GM18508 (cell line): Measurements from ENCODE around the gene FHIT.

ENCODE experiments used
- ATAC-seq: cut with Tn5 transposase; IDR thresholded peaks from one replicate; pipeline ENCODE4 v1.9.1; 2021; ENCODE audit warnings: moderate number of reproducible peaks; ENCODE audit not compliant: insufficient read depth, unreplicated experiment

The FHIT gene

GRCh38 chr3:61177450-61177849 is 73.8 kb downstream of the FHIT start:
- ATAC-seq = no peak

DNA sequence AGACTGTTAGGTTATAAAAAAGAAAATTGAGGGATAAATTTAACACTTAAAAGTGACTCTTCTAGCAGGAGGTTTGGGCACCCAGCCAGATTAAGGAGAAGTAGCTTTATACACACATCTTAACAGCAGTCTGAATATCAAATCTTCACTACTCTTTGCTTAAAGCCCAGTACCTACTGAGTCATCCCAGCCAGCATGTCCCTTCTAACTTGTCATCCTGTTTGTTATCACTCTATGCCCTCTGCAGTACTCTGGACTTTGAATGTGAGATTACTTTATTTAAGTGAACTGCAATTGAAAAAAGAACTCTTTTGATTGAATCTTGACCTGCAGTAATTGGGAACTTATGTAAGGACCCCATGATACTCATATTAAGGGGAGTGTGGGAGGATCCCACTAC is 77.6 kb downstream of the FHIT start:
- ATAC-seq = no peak

DNA sequence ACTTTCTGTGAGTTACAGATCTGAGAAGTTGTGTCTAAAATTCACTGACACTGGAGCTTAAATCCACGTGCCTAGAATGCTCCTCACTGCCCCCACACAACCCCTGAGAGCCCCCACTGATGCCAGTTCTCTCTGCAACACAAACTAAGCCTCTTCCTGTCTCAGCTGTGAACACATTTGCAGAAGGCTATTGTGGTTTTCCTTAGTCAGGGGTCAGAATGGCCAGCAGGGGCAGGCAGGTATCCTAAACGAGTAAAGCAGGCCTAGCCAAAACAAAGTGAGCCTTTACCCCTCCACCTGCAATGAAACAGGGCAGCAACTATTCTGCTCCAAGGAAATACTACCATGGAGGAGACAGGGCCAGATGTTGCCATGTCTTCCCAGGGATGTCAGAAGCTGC is 78.6 kb downstream of the FHIT start:
- ATAC-seq = no peak

- ATAC-seq = no peak
Observed at GRCh38 chr3:61172203-61172602, 79.0 kb downstream of the FHIT start.

- ATAC-seq = no peak
Observed at GRCh38 chr3:61169621-61170251, 81.5 kb downstream of the FHIT start.

DNA sequence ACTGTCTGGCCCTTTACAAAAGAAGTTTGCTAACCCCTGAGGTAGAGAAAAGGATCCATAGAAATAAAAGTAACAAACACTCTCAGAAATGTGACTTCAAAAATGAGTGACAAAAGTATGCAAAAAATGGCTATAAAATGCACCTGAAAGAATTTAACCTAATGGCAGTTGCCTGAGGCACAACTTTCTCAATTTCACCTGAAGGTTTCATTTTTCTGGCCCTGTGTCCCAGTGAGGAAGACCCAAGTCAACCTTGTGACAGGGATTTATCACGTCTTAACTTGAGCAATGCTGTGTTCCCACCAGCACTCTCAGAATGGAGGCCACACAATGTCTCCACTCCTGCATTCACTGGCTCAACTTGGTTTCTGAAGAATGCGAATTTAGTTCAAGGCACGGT is 83.0 kb downstream of the FHIT start:
- ATAC-seq = no peak

- ATAC-seq = no peak
Observed at GRCh38 chr3:61162965-61163364, 88.3 kb downstream of the FHIT start.

- ATAC-seq = no peak
Observed at GRCh38 chr3:61158667-61159066, 92.6 kb downstream of the FHIT start.

DNA sequence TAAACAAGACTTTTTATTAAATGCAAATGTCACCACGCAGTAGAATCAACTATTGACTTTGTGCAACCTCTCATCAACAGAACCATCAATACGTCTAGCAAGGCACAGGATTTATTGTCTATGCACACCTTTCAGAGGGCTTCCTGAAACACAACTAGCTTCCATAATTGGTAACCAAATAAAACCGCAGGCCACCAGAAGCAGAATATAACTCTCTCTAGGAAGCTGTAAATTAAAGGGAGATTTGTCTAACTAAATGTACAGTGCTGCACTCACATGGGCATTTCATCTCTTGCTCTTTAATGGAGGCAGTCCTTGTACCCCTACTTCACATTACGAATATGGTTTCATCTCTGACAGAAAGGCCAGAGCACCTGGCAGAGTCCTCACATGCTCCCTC is 93.0 kb downstream of the FHIT start:
- ATAC-seq = no peak

DNA sequence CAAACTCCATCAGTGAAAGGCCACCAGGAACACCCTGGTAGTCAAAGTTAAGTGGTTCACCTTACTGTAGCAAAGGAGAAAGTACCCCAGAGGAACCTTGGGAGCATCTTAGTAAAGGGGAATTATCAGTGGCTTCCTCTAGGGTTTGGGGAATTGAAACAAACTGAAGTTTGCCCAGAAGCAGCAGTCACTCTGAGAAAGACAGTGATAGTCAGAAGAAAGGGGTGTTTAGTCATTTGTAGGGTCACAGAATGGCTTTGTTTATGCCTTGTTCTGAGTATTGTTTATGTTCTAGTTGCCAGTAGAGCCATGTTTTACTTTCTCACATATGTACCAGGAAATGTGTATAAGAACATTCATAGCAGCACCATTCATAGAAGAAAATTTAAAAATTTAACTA is 93.8 kb downstream of the FHIT start:
- no peak for ATAC-seq

DNA sequence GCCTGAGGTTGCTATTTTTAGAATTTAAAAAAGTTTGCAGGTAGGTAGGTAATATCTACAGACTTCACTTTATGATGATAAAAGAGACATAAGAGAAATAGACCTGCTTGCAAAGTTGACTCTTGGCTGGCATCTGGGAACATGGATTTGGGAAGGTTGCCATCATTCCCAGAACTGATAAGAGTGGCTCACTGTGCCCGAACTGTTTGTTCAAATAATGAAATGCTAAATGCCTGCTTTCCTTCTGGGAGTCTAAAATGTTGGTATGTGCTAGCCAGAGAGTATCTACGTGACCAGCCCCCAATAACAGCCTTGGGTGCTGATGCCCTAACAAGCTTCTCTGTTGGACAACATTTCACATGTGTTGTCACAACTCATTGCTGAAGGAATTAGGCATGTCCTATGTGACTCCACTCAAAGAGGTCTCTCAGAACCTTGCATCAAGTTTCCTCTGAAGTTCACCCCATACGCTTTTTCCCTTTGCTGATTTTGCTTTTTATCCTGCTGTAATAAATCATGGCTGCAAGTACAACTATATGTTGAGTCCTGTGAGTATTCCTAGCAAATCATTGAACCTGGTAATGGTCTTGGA is 95.5 kb downstream of the FHIT start:
- ATAC-seq = no peak

DNA sequence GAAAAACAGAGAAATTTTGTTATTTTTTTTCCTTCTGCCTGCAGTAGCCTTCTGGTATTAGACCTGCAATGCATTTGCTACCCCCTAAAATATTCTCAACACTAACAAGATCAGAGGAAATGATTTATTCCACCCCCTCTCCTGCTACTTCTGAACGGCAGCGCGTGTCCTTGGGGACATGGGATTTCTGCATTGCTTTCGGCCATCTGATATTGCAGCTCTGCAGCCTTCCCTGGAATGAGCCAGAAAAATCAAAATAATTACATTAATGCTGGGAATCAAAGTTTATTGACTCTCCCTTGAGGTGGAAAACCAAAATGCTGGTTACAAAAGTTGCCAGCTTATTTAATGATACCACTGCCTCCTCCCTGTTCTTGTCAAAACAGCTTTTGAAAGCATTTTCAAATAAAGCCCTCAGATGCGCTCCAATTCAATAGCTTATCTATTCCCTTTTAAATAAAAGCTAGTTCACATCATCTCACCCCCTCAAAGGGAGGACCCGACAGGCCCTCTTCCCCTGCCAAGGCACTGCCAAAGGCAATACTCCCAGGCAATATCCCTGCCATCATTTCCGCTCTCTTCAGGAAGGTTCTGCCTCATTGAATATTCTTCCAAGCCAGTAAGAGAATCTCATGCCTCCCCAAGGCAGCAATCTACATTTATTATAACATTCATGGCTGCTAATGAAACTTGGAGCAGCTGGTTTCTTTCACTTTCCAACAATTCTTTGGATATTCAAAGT is 96.6 kb downstream of the FHIT start:
- no peak for ATAC-seq

GRCh38 chr3:61152071-61152470 is 99.2 kb downstream of the FHIT start:
- no peak for ATAC-seq

DNA sequence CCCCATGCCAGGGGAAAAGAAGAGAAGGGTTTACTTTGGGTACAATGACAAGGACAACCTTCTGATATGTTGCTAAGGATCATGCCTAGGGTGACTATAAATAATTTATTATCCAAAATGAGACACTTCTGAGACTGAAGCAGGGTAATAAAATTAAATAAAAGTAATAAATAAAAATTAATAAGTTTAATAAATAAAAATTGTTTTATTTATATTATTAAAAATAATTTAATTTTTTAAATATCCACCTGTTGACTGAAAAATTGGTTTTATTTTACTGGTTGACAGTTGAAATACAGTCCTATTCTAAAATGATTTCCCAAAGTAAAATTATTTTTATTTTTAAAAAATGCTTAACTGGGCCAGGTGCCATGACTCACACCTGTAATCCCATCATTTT is 102.0 kb downstream of the FHIT start:
- no peak for ATAC-seq

GRCh38 chr3:61146010-61146890 is 105.0 kb downstream of the FHIT start:
- ATAC-seq = no peak

GRCh38 chr3:61141697-61142096 is 109.6 kb downstream of the FHIT start:
- ATAC-seq = no peak

DNA sequence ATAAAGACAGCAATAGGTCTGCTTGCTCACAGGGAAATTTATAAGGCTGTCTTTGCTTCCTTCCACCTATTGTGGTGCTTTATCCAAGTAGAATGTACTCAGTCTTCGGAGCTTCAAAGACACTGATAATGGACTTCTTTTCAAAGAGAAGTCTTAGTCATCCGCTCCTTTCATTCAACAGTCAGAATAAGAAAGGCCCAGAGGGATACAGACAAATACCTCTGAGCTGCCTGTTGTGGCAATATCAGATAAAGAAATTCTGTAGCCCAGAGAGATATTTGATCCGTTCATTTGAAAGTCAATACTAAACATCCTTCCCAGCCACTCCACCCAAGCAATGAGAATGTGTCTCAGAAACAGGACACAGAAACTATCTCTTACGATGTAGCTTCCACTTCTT is 110.0 kb downstream of the FHIT start:
- no peak for ATAC-seq

GRCh38 chr3:61139686-61140085 is 111.6 kb downstream of the FHIT start:
- no peak for ATAC-seq

- no peak for ATAC-seq
Observed at GRCh38 chr3:61138401-61138800, 112.9 kb downstream of the FHIT start.

GRCh38 chr3:61136191-61136590 is 115.1 kb downstream of the FHIT start:
- no peak for ATAC-seq

GRCh38 chr3:61134532-61134931 is 116.7 kb downstream of the FHIT start:
- no peak for ATAC-seq
